HG03196 (cell line): ENCODE results near the gene RBM15.

Experiments
- ATAC-seq: cut with Tn5 transposase; IDR thresholded peaks from one replicate; pipeline ENCODE4 v1.9.1; 2021; ENCODE audit not compliant: unreplicated experiment

The RBM15 gene

GRCh38 chr1:110338886-110339406 lies at the start of gene RBM15:
TSS of gene RBM15 (plus strand) at chr1:110339377. CDS start at chr1:110339406, 29 bp downstream.
- peak; percentile 69 for ATAC-seq

- no peak for ATAC-seq
Measured at GRCh38 chr1:110291241-110292030, 47.7 kb upstream of the RBM15 start.

- no peak for ATAC-seq
Measured at GRCh38 chr1:110292031-110292741, 47.0 kb upstream of the RBM15 start.

- no peak for ATAC-seq
Measured at GRCh38 chr1:110293601-110294104, 45.5 kb upstream of the RBM15 start.

- ATAC-seq = no peak
Measured at GRCh38 chr1:110294308-110294707, 44.9 kb upstream of the RBM15 start.

- no peak for ATAC-seq
Measured at GRCh38 chr1:110298991-110299390, 40.2 kb upstream of the RBM15 start.

- ATAC-seq = no peak
Measured at GRCh38 chr1:110300412-110301085, 38.6 kb upstream of the RBM15 start.

GRCh38 chr1:110302836-110303235 lies 36.3 kb upstream of the RBM15 start:
- no peak for ATAC-seq

GRCh38 chr1:110305900-110306420 lies 33.2 kb upstream of the RBM15 start:
- ATAC-seq = no peak

GRCh38 chr1:110307239-110307974 lies 31.8 kb upstream of the RBM15 start:
- no peak for ATAC-seq

GRCh38 chr1:110308247-110308646 lies 30.9 kb upstream of the RBM15 start:
- ATAC-seq = no peak

GRCh38 chr1:110309139-110309538 lies 30.0 kb upstream of the RBM15 start:
- ATAC-seq = no peak

- ATAC-seq = no peak
Measured at GRCh38 chr1:110309767-110310166, 29.4 kb upstream of the RBM15 start.

GRCh38 chr1:110310300-110310699 lies 28.9 kb upstream of the RBM15 start:
- no peak for ATAC-seq

GRCh38 chr1:110312188-110313121 lies 26.7 kb upstream of the RBM15 start:
- ATAC-seq = peak; percentile 49

GRCh38 chr1:110316735-110317134 lies 22.4 kb upstream of the RBM15 start:
- ATAC-seq = no peak

GRCh38 chr1:110318046-110318445 lies 21.1 kb upstream of the RBM15 start:
- no peak for ATAC-seq

GRCh38 chr1:110319332-110320167 lies 19.6 kb upstream of the RBM15 start:
- no peak for ATAC-seq

GRCh38 chr1:110320168-110320518 lies 19.0 kb upstream of the RBM15 start:
- no peak for ATAC-seq
